ENCODE results near the gene FBXL14. TPM values are rescaled to one million over a fixed set of nuclear protein-coding genes. Genes with fewer than 3 reads are reported as not detected.
"Not testable (repeated sequence)": the region's sequence is repeated elsewhere in the genome, so short reads cannot be mapped to it uniquely, and the experiment has no call there.

The FBXL14 gene
- total RNA-seq, 1 donor from 2014 or later: 16.7 TPM

DNA sequence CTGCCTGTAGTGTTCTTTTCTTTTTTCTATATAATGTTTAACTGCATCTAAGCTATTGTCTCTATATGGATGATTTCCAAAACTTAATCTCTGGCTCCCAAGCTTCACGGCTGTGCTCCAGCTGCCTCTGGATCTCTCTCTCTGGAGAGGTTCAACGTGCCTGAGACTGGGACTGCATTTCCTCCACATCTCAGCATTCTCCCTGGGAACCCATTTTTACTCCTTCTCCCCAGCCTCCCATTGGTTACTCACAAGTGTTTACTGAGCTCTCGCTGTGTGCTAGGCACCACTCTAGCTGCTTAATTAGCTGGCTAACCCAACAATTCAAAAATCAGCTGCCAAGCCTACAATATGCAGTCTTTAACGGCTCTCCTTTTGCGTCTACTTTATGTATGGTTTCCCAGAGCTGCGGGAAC, 34.7 kb downstream of the FBXL14 start:
- no peak for DNase-seq (ENCODE audit: extremely low spot score, unreplicated experiment)
- H3K4me1 Mint-ChIP-seq (ENCODE audit: unreplicated experiment): peaks cover 10% of the 10 kb centered on the region
- H3K4me3 Mint-ChIP-seq: no peak overlapping the region
- no peak overlapping the region for H3K27ac Mint-ChIP-seq
- H3K27me3 Mint-ChIP-seq: peaks cover 9% of the 10 kb centered on the region
- H3K9me3 Mint-ChIP-seq: peaks cover 6% of the 10 kb centered on the region
- peaks cover 22% of the 10 kb centered on the region for H3K36me3 Mint-ChIP-seq
- TF ChIP-seq, protein P1, sequence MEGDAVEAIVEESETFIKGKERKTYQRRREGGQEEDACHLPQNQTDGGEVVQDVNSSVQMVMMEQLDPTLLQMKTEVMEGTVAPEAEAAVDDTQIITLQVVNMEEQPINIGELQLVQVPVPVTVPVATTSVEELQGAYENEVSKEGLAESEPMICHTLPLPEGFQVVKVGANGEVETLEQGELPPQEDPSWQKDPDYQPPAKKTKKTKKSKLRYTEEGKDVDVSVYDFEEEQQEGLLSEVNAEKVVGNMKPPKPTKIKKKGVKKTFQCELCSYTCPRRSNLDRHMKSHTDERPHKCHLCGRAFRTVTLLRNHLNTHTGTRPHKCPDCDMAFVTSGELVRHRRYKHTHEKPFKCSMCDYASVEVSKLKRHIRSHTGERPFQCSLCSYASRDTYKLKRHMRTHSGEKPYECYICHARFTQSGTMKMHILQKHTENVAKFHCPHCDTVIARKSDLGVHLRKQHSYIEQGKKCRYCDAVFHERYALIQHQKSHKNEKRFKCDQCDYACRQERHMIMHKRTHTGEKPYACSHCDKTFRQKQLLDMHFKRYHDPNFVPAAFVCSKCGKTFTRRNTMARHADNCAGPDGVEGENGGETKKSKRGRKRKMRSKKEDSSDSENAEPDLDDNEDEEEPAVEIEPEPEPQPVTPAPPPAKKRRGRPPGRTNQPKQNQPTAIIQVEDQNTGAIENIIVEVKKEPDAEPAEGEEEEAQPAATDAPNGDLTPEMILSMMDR (conservative IDR thresholded peaks at IDR 0.05): no peak

DNA sequence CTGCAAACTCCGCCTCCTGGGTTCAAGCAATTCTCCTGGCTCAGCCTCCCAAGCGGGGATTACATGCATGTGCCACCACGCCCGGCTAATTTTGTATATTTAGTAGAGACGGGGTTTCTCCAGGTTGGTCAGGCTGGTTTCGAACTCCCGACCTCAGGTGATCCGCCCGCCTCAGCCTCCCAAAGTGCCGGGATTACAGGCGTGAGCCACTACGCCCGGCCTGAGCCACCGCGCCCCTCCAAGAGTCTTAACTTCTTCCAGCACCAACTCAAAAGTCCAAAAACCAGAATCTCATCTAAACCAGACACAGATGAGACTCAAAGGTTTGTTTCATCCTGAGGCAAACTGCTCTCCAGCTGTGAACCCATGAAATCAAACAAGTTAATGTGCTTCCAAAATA, 36.3 kb downstream of the FBXL14 start:
- H3K36me3 Mint-ChIP-seq: peaks cover 22% of the 10 kb centered on the region
- H3K4me3 Mint-ChIP-seq; H3K4me1 Mint-ChIP-seq (ENCODE audit: unreplicated experiment): not testable (repeated sequence)

DNA sequence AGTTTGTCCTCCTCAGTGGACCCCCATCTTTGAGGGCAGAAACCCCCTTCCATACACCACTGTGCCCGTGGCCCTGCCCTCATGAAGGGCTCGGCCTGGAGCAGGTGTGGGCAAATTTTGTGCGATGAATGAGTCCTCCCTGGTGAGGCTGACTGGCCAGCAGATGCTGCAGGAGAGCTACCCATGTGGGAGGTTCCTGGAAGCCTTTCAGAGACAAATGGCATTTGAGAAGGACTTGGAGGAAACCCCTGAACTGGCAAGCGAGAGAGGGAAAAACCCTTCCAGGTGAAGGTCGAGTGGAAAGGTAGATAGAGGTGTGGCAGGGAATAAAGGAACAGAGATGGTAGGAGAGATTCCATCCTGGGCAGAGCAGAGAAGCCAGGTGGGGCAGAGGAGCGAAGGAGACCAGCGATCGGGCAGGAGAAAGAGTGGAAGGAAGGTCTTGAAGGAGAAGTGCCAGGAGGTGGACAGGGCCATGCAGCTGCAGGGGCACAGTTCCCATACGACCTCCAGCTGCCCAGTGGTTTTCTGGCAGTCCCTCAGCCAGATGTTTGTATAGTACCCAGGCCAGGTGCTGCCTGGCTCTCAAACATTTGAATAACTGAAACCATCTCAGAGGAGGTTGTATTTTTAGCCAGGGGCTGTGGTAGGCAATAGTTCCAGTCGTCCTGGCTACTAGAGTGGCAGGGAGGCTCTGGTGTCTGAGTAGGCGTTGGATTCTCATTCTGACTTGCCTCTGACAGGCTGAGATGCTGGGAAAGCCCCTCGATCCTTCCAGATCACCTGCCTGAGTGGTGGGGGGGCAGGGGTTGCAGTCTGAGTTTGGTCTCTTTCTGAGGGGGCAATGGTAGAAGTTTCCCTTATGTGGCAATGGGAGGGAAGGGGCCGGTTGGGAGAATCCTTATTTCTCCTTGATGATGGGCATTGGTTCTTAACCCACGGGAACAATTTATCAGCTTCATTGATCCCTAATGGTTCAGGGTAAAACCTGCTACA, 40.1 kb downstream of the FBXL14 start:
- H3K27ac Mint-ChIP-seq: no peak overlapping the region
- peaks cover under 1% of the 10 kb centered on the region for H3K9me3 Mint-ChIP-seq
- H3K27me3 Mint-ChIP-seq: peaks cover 5% of the 10 kb centered on the region
- no peaks in the 10 kb centered on the region for H3K4me1 Mint-ChIP-seq (ENCODE audit: unreplicated experiment)
- no peak overlapping the region for H3K4me3 Mint-ChIP-seq
- peaks cover 25% of the 10 kb centered on the region for H3K36me3 Mint-ChIP-seq
- no peak for DNase-seq (ENCODE audit: extremely low spot score, unreplicated experiment)
- TF ChIP-seq, protein P1 (conservative IDR thresholded peaks at IDR 0.05): no peak

More for the DNA sequence above, 36.3 kb downstream of the FBXL14 start:
- peaks cover 11% of the 10 kb centered on the region for H3K27me3 Mint-ChIP-seq
- not testable (repeated sequence) for DNase-seq (ENCODE audit: extremely low spot score, unreplicated experiment); H3K27ac Mint-ChIP-seq; H3K9me3 Mint-ChIP-seq

DNA sequence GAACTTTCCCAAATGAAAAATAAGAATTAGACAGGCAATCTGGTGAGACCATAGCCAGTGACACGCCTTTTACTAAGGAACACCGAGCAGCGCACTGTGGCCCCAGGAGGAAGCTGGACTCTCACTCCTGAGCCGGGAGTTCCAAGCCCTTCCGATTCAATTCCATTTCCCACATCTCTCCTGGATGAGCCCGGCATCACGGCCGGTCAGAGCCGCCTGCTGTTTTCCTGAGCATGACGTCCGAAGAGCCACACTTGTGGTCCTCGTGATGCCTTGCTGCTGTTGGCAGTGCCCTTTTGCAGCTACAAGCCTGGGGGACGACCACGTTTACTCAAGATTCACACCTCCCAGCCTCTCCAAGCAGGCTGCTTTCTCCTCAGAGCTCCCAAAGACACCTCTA, 40.8 kb downstream of the FBXL14 start:
- DNase-seq (ENCODE audit: extremely low spot score, unreplicated experiment): no peak
- H3K4me3 Mint-ChIP-seq: no peak overlapping the region
- H3K36me3 Mint-ChIP-seq: peaks cover 28% of the 10 kb centered on the region
- H3K4me1 Mint-ChIP-seq (ENCODE audit: unreplicated experiment): no peaks in the 10 kb centered on the region
- TF ChIP-seq, protein P1 (conservative IDR thresholded peaks at IDR 0.05): no peak
- H3K27ac Mint-ChIP-seq: no peak overlapping the region
- H3K9me3 Mint-ChIP-seq: peaks cover 4% of the 10 kb centered on the region
- H3K27me3 Mint-ChIP-seq: peaks cover 5% of the 10 kb centered on the region

DNA sequence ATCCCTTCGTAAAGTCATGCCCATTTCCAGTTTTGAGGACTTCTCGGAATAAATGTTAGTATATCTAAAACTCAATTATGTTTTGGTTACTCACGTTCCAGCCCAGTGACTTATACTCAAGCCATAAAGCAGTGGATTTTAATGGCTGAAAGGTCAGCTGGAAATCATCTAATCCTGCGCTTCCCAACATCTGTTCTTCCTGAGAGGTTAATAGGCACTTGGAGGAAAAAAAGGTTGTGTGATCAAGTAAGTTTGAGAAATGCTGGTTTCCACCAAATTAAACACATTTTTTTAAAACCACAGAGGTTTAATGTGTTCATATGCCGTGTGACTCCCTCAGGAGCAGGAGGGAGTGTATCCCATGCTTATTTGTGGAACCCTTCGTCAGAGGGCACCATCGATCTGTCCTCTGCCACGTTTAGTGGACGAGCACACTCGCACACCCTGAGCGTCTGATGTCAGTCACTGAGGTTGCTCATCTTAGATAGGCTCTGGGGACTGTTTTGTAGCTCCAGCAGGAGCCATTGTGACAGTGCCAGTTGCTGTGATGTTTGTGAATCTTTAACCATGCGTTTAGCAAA, 41.4 kb downstream of the FBXL14 start:
- TF ChIP-seq, protein P1 (conservative IDR thresholded peaks at IDR 0.05): no peak
- H3K4me3 Mint-ChIP-seq: no peak overlapping the region
- H3K27ac Mint-ChIP-seq: no peak overlapping the region
- peaks cover 5% of the 10 kb centered on the region for H3K27me3 Mint-ChIP-seq
- DNase-seq (ENCODE audit: extremely low spot score, unreplicated experiment): no peak
- no peaks in the 10 kb centered on the region for H3K4me1 Mint-ChIP-seq (ENCODE audit: unreplicated experiment)
- H3K9me3 Mint-ChIP-seq: peaks cover 4% of the 10 kb centered on the region
- peaks cover 28% of the 10 kb centered on the region for H3K36me3 Mint-ChIP-seq

DNA sequence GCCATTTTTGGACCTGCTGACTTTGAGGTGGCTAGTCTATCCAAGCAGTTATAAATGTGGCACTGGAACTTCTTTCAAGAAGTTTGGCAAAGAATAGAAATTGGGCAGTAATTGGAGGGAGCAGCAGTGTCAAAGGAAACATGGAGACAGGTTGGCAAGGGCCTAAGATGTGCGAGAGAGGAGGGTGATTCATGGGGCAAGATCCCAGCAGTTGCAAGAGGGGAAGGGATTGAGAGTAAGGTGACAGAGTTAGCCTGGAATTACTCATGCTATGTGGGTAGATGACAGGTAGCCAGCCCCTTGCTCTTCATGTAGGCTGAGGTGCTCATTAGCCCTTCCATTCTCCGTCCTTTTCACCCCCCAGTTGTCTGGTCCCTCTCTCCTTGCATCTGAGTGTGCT, 42.2 kb downstream of the FBXL14 start:
- Mint-ChIP-seq H3K36me3 (peaks cover 28% of the 10 kb centered on the region), H3K4me3 (no peak overlapping the region), H3K27me3 (peaks cover 5% of the 10 kb centered on the region), H3K4me1 (ENCODE audit: unreplicated experiment) (no peaks in the 10 kb centered on the region), H3K27ac (no peak overlapping the region), H3K9me3 (peaks cover 4% of the 10 kb centered on the region)
- TF ChIP-seq, protein P1 (conservative IDR thresholded peaks at IDR 0.05): no peak
- no peak for DNase-seq (ENCODE audit: extremely low spot score, unreplicated experiment)
